ENCODE results near the gene ZNF254. TPM values are rescaled to one million over a fixed set of nuclear protein-coding genes. Genes with fewer than 3 reads are reported as not detected.
"Not testable (repeated sequence)": the region's sequence is repeated elsewhere in the genome, so short reads cannot be mapped to it uniquely, and the experiment has no call there.

The ZNF254 gene
- total RNA-seq, 4 donors from 2014 or later: 11.7 to 14.3 (median 13.2) TPM

- 96 to 99% methylated on average over 2 of the region's 2 CpGs for WGBS, 2 donors
- TF ChIP-seq CTCF (IDR thresholded peaks at IDR 0.05) (no peak), POLR2A (IDR thresholded peaks at IDR 0.05) (no peak)
- no peak for DNase-seq (ENCODE audit: low spot score in 2 of 2)
- intact Hi-C loops (cut with DNase I; ENCODE audit: low total_unique reads): no loop called here
- no peak overlapping the region for H3K4me3 ChIP-seq (ENCODE audit: low read depth, poor library complexity, severe bottlenecking)
Observed at GRCh38 chr19:24098359-24098758, 11.4 kb downstream of the ZNF254 start.

- TF ChIP-seq CTCF (IDR thresholded peaks at IDR 0.05): no peak
- no peak overlapping the region for H3K4me3 ChIP-seq (ENCODE audit: low read depth, poor library complexity, severe bottlenecking)
- no peak for DNase-seq (ENCODE audit: low spot score in 2 of 2)
- intact Hi-C loops (cut with DNase I; ENCODE audit: low total_unique reads): no loop called here
Observed at GRCh38 chr19:24099829-24100228, 12.8 kb downstream of the ZNF254 start.

- H3K4me3 ChIP-seq (ENCODE audit: low read depth, poor library complexity, severe bottlenecking); intact Hi-C loops (cut with DNase I; ENCODE audit: low total_unique reads); DNase-seq (ENCODE audit: low spot score in 2 of 2): not testable (repeated sequence)
- 95 to 97% methylated on average over 2 of the region's 2 CpGs for WGBS, 2 donors
Observed at GRCh38 chr19:24100597-24100996, 13.6 kb downstream of the ZNF254 start.

- no peak for DNase-seq (ENCODE audit: low spot score in 2 of 2)
- no peak overlapping the region for H3K4me3 ChIP-seq (ENCODE audit: low read depth, poor library complexity, severe bottlenecking)
- TF ChIP-seq CTCF (IDR thresholded peaks at IDR 0.05): no peak
- TF ChIP-seq POLR2A (IDR thresholded peaks at IDR 0.05): no peak
- intact Hi-C loops (cut with DNase I; ENCODE audit: low total_unique reads): no loop called here
- 92 to 95% methylated on average over 2 of the region's 2 CpGs for WGBS, 2 donors
Observed at GRCh38 chr19:24101459-24102115, 14.6 kb downstream of the ZNF254 start.

GRCh38 chr19:24127601-24128000, 40.6 kb downstream of the ZNF254 start:
- 97 to 98% methylated on average over 3 of the region's 3 CpGs for WGBS, 2 donors
- no peak overlapping the region for H3K4me3 ChIP-seq (ENCODE audit: low read depth, poor library complexity, severe bottlenecking)
- no peak for DNase-seq (ENCODE audit: low spot score in 2 of 2)
- intact Hi-C loops (cut with DNase I; ENCODE audit: low total_unique reads): no loop called here
- TF ChIP-seq CTCF (IDR thresholded peaks at IDR 0.05): no peak
- no peak for TF ChIP-seq POLR2A (IDR thresholded peaks at IDR 0.05)

GRCh38 chr19:24140099-24140498, 53.1 kb downstream of the ZNF254 start:
- H3K4me3 ChIP-seq (ENCODE audit: low read depth, poor library complexity, severe bottlenecking): no peak overlapping the region
- no peak for TF ChIP-seq CTCF (IDR thresholded peaks at IDR 0.05)
- no peak for TF ChIP-seq POLR2A (IDR thresholded peaks at IDR 0.05)
- DNase-seq (ENCODE audit: low spot score in 2 of 2): no peak
- intact Hi-C loops (cut with DNase I; ENCODE audit: low total_unique reads): no loop called here
- WGBS, 2 donors: 84 to 85% methylated on average over 3 of the region's 3 CpGs

All from lower leg skin (tissue), 4 donors.